NB4 (cell line): ENCODE results near the gene THSD7A.

Experiments
- POLR2A ChIP-seq: IDR thresholded peaks from 2 replicates; pipeline ENCODE4 v1.6.1; 2011; ENCODE audit warnings: mild to moderate bottlenecking; ENCODE audit not compliant: insufficient read length; ENCODE audit errors: extremely low read depth
- TF ChIP-seq, protein P1 (sequence below): IDR thresholded peaks from 2 replicates; pipeline ENCODE4 v1.6.1; 2011; ENCODE audit warnings: low read depth, low read length
- TF ChIP-seq, protein P2 (sequence below): IDR thresholded peaks from one replicate; pipeline ENCODE4 v1.5.1; 2012; ENCODE audit warnings: low read depth, low read length

DNA sequence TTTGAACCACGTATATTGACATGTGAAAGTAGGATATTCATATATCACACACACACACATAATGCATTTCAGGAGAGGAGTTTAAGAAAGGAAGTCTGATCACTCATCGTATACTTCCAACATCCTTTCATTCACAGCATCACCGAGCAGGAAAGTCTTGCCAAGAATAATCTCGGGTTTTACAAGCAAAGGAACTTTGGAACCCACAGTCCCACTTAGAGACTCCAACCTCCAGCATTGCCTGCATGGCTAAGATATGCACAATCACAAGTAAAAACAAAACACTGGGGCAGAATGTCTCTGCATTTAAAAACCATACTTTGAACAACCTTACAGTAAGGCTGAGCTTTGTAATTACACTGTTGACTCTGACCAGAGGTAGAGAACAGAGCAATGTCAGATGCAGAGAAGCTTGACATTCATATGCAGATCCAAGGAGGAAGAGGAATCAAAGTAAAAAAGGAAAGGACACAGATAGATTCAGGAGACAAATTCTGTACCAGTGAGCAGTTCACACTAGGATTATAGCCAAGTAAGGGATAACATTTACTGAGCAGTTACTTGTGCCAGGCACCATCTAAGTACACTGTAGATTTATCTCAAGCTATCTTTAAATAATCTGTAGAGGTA is 14.8 kb downstream of the THSD7A start:
- TF ChIP-seq, protein P1, sequence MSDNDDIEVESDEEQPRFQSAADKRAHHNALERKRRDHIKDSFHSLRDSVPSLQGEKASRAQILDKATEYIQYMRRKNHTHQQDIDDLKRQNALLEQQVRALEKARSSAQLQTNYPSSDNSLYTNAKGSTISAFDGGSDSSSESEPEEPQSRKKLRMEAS: no peak
- no peak for TF ChIP-seq POLR2A
- TF ChIP-seq, protein P2, sequence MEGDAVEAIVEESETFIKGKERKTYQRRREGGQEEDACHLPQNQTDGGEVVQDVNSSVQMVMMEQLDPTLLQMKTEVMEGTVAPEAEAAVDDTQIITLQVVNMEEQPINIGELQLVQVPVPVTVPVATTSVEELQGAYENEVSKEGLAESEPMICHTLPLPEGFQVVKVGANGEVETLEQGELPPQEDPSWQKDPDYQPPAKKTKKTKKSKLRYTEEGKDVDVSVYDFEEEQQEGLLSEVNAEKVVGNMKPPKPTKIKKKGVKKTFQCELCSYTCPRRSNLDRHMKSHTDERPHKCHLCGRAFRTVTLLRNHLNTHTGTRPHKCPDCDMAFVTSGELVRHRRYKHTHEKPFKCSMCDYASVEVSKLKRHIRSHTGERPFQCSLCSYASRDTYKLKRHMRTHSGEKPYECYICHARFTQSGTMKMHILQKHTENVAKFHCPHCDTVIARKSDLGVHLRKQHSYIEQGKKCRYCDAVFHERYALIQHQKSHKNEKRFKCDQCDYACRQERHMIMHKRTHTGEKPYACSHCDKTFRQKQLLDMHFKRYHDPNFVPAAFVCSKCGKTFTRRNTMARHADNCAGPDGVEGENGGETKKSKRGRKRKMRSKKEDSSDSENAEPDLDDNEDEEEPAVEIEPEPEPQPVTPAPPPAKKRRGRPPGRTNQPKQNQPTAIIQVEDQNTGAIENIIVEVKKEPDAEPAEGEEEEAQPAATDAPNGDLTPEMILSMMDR: no peak
